GM18520 (cell line): Measurements from ENCODE around the gene PCSK4.
"Not testable (repeated sequence)": the region's sequence is repeated elsewhere in the genome, so short reads cannot be mapped to it uniquely, and the experiment has no call there.

Experiments
- ATAC-seq: cut with Tn5 transposase; IDR thresholded peaks from one replicate; pipeline ENCODE4 v1.9.1; 2021; ENCODE audit not compliant: unreplicated experiment

The PCSK4 gene

DNA sequence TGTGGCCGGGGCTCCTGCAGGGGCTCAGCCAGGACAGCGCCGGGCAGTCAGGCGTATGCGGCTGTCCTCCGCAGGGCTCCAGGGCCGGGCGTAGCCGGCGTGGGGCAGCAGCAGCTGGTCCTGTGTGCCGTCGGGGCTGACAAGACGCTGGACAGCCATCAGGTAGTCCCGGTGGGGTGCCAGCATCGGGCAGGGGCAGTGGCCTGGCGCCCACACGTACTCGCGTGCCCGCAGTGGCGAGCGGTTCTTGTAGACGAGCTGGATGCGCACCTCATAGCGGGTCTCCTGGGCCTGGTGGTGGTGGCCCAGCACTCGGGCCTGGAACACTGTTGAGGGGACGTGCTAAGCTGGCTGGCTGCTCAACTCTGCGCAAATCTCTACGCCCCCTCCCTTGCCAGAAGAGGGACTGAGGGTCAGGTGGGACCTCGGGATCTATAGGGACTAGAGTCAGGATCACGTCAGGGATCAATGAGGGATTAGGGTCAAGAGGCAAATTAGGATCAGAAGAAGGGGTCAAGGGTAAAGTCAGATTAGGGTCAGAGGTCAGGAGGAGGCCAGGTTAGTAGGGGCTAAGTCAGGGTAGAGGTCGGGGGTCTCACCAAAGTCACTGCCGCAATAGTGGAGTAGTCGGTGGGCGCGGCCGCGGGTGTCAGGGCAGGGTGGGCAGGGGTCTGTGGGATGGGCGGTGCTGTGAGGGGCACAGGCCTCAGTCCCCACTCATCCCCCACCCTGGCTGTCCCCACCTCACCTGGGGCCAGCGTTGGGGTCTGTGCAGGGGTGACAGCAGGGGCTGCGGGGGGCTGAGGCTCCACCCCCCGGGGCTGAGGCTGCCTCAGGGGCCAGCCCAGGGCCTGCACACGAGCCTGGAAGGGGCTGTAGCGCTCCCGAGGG, 16.1 kb upstream of the PCSK4 start:
- ATAC-seq, result no peak

DNA sequence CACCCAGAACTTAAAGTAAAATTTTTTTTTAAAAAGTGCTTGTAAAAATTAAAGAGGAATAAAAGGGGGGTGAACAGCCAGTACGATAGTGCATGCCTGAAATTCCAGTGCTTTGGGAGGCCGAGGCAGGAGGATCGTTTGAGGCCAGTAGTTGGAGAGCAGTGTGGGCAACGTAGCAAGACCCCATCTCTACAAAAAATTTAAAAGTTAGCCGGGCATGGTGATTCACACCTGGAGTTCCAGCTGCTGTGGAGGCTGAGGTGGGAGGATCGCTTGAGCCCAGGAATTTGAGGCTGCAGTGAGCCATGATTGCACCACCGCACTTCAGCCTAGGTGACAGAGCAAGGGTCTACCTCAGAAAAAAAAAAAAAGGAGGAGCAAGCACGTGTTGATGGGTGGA, 14.9 kb upstream of the PCSK4 start:
- no peak for ATAC-seq

DNA sequence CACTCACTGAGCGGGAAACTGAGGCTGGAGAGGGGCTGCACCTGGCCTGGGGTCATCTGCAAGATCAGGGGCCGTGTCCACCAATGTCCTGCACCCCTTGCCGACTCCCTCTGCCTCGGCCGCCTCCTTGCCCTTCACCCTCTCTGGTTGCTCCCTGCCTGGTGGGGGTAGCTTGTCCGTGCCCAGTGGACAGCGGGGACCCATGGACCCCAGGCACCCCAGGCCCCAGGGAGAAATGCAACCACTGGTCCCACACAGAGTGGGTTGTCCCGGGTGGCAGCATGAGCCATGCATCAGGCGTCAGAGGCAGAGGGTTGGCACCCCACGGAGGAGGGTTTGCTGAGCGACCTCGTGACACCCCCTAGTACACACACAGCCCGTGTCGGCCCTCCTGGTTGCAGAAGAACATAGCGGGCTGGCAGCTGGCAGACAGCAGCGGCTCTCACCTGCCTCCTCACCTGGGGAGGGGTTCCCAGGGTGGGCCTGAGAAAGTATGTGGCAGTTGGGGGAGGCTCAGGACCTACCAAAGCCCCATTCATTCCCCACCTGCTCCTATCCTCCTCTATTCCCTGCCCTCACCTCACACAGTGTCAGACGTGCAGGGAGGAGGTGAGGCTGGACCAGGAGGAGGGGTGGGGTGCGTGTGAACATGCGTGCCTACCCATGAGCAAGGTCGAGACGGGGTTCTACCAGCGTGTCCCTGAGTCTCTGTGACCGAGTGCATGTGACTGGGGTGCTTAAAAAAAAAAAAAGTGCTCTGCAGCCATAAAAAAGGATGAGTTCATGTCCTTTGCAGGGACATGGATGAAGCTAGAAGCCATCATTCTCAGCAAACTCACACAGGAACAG, 14.0 kb upstream of the PCSK4 start:
- ATAC-seq, result no peak

DNA sequence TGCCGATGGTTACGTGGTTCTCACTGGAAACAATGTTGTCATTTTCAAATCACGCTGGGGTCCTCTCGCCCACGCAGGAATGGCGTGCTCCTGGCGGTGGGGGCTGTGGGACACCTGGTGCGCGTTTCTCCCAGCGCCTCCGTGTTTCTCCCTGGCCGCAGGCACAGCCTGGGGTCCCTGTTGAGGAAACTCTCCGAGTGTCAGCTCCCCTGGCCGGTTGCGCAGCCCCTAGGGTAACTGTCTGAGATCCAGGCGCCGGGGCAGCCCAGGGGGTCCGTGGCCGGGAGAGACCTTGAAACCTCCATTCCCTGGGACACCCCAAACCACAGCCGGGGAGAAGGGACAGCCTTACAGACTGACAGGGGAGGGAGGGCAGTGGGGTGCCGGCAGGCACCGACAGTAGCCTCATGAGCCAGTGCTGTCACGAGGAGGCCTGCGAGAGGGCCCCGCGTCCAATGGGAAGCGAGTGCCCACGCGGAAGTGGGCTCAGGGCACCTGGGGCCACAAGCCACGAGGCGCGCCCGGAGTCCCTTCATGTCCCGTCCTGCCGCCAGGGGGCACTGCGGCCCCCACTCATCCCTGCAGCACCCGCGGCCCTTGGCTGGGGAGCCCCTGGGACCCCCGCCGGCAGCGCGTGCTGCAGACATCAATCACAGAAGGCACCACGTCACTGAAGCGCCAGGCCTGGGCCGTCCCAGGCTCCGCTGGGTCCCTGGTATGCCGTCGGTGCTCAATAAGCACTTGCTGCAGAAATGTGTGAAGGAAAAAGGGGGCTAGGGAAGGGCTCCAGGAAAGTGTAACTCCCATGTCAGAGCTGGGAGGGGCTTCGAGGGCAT, 13.2 kb upstream of the PCSK4 start:
- ATAC-seq, result no peak

- no peak for ATAC-seq
These were observed 12.4 kb upstream of the PCSK4 start for GRCh38 chr19:1502433-1503088.

- ATAC-seq, result no peak
These were observed 11.0 kb upstream of the PCSK4 start for GRCh38 chr19:1501200-1501595.

DNA sequence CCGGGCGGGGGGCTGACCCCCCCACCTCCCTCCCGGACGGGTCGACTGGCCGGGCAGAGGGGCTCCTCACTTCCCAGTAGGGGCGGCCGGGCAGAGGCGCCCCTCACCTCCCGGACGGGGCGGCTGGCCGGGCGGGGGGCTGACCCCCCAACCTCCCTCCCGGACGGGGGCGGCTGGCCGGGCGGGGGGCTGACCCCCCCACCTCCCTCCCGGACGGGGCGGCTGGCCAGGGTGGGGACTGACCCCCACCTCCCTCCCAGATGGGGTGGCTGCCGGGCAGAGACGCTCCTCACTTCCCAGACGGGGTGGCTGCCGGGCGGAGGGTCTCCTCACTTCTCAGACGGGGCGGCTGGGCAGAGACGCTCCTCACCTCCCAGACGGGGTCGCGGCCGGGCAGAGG, 9.1 kb upstream of the PCSK4 start:
- not testable (repeated sequence) for ATAC-seq

DNA sequence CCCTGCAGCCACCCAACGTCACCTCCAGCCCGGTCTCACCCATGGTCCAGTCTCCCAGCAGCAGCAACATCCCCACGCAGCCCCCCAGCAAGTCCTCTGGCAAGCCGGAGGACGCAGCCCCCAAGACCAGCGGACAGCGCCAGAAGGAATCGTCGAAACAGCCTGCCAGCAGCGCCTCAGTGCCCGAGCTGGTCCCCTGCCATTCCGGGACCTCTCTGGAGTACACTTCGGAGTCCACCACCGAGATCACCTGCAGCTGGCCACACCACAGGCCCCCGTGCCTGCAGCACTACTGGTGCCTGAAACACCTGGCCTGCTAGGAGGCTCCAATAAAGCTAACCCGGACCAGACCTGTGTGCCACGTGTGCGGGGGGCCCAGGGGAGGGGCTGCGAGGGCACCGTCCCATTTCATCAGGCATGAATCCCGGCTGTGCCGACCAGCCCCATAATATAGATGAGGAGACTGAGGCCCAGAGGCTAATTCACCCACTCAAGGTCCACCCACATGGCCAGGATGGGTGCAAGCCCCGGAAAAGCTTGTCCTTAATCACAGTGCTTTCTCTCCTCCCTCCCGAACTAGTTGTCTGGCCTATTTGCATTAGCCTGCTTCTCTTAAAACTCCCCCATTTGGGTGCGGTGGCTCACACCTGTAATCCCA, 7.6 kb upstream of the PCSK4 start:
- no peak for ATAC-seq

DNA sequence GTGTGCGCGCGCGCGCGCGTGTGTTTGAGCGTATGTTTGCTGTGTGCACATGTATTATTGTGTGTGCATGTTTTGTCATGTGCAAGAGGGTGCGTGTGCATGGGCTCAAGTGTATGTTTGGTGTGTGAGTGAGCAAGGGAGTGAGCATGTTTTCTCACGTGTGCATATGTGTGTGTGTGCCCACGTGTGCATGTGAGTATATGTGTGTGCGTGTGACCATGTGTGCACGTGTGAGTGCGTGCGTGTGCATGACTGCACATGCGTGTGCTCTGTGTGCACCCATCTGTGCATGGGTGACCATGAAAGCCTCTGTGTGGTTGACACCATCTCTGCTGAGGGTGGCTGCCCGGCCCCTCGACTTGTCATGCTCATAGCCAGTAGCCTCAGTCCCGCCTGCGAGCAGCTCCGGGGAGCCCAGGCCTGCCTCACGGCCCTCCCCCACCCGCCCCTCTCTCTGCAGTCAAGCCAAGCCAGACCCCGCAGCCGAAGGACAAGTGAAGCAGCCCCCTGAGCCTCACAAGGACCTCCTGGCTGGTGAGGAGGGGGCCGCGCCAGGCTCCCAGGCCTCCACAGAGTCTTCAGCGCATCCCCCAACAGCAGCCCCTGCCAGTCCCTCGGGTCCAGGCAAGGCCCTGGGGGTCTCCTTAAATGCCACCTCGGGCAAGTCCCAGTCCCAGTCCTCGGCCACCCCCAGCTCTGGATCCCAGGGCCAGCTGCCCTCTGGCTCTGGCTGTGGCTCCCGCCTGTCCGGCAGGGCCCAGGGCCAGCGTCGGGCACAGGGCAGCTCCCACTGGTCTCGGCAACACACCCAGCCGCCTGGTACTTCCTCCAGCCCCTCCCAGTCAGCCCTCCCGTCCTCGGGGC, 6.8 kb upstream of the PCSK4 start:
- ATAC-seq, result no peak

GRCh38 chr19:1495799-1496713, 5.9 kb upstream of the PCSK4 start:
- no peak for ATAC-seq

DNA sequence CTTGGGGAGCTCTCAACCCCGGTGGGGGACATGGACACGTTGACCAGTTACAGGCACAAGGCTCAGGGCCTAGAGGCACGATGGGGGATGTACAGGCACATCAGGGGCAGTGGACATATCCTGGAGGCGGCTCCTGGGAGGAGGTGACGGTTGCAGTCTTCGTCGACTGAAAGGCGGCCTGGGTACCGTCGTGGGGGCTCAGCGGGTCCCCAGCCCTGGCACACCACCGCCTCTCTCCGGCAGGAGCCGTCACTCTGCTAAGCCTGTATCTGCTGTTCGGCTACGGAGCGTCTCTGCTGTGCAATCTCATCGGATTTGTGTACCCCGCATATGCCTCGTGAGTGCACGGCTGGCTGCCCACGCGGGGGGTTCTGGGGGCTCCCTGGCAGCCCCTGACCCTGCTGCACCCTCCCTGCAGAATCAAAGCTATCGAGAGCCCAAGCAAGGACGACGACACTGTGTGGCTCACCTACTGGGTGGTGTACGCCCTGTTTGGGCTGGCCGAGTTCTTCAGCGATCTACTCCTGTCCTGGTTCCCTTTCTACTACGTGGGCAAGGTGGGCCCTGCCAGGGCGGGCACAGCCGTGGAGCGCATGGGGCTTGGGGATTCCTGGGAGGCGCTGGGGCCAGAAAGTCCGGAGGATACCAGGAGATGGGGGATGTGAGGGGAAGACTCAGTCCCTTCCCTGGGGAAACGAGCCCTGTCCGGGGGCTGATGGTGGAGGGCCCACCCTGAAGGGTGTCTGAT, 5.1 kb upstream of the PCSK4 start:
- ATAC-seq, result no peak

GRCh38 chr19:1494115-1494815, 4.1 kb upstream of the PCSK4 start:
- no peak for ATAC-seq

- ATAC-seq, result no peak
These were observed 2.4 kb upstream of the PCSK4 start for GRCh38 chr19:1492474-1493006.

- ATAC-seq, result no peak
These were observed 1.7 kb upstream of the PCSK4 start for GRCh38 chr19:1491849-1492170.

GRCh38 chr19:1491114-1491848, 1.1 kb upstream of the PCSK4 start, which contains the start of gene REEP6:
Gene REEP6, plus strand, starts transcription at chr19:1491181. Its CDS starts 89 bp downstream, at chr19:1491270.
- no peak for ATAC-seq
